Middle frontal gyrus (tissue), 1 donor: ENCODE data around the gene TMEM178B.

Source experiments
- DNase-seq: peaks from one replicate; pipeline ENCODE4 v3.0.0-alpha.2; 2015; ENCODE audit warnings: low spot score; ENCODE audit errors: extremely low spot score

Gene TMEM178B

DNA sequence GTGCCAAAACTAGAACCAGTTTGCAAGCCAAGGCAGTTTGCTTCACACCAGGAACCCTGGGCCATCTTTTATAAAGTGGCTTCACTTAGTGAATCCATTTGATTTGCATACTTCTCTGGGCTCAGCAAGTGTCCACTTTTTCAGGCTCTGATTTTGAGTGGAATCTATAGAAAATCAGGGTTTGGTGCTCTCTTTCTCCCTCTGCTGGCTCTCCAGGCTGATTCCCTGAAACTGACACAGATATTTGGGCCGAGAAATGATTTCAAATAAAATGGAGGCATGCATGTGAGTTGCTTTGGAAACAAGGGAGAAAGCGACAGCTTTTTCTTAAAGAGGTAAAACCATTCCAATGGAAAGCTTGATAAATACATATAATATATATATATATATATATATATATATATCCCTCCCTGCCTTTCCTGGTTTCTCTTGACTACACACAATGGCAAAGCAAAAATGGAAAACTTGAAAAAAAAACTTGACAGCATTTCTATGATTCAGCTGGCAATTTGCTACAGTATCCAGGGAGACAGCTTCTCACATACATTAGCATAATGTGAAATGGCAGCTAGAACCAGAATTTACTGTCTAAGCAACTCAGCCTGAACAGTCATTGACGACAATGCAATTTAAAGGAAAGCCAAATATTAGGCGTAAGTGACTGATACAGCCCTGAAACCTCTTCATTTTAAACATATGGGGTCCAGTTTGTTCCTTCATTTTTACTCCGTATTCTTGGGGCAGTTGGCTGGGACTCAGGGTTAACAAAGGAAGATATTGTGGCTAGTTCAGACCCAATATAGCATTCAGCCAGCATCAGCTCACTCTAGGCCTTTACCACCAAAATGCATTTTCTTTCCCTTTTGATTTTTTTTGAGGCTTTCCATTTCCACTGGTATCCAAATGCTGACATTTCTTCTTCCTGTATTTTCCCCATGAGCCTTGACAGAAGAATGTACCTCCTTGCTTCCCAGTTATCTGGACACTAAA is 188.5 kb downstream of the TMEM178B start:
- DNase-seq = no peak

- DNase-seq = no peak
Observed at GRCh38 chr7:141263508-141263907, 189.6 kb downstream of the TMEM178B start.

- no peak for DNase-seq
Observed at GRCh38 chr7:141263983-141264382, 190.1 kb downstream of the TMEM178B start.

DNA sequence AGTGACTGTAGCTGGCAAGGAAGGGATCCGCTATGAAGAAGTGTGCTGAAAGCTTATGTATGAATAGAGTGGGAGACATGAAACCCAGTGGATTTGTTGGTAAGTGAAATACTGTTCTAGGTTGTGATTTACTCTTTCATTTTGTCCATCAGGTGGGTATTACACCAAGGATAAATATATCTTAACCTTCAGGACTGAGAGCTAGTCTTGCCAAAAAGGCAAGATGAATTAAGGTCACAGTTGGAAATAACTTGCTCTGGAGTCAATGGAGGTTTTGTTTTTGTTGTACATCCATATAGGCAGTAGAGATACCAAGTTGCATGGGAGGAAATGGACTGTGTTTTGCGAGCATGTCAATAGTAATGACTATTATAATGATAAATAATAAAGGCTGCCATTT is 190.6 kb downstream of the TMEM178B start:
- no peak for DNase-seq

DNA sequence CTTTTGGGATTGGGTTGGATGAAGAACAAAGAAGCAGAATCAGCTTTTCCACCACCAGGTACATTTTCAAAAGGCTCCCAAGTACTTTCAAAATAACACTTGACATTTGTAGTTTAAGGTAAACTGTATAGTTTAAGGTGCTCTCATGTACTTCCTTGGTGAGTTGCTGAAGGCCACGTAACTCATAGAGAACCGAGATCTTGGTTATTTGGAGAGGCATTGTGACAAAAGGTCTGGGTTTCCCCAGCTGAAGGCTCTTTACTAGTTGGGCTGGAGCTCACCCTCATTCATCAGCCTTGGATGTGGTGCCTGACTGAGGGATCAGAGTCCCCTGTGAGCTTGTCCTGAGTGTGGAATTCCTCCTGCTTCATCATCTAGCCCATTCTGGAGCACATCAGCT is 191.8 kb downstream of the TMEM178B start:
- DNase-seq = no peak

- DNase-seq = no peak
Observed at GRCh38 chr7:141268614-141269013, 194.8 kb downstream of the TMEM178B start.

GRCh38 chr7:141271451-141271850 is 197.6 kb downstream of the TMEM178B start:
- DNase-seq = no peak

GRCh38 chr7:141272417-141272816 is 198.6 kb downstream of the TMEM178B start:
- DNase-seq = no peak

DNA sequence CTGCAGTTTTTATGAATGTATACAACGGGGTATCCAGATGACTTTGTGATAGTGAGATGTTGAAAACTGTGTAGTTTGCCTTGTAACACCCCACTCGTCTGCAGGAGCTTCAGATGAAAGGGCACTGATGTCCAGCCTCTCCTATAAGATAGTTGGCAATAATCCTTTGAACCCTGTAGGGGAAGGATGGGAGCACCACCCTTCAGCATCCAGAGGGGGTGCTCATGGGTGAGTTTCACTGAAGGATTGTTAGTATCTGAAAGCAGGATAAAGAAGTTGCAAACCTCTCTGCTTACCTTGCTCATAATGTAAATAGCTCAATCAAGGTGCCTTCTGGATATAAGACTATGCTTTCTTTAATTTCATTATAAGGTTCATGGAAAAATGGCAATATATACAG is 201.5 kb downstream of the TMEM178B start:
- no peak for DNase-seq

GRCh38 chr7:141276031-141276430 is 202.2 kb downstream of the TMEM178B start:
- DNase-seq = no peak

GRCh38 chr7:141280100-141280499 is 206.2 kb downstream of the TMEM178B start:
- DNase-seq = no peak

DNA sequence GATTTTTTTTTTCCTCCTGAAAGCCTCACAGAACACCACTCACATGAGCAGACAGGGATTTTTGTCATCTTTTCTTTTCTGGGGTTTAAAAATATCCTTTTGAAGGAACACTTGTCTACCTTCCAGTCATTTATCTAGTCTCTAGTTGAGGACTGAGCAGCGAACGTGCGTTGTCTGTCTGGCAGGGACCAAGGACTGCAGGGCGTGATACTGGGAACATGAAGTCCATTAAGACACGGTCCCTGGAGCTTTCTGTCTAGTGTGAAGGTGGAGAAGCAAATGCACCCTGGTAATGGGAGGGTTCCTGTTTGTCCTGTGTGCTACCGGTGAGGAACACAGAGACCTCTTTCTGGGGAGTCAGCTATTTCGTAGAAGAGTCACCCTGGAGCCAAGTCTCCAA is 207.4 kb downstream of the TMEM178B start:
- no peak for DNase-seq

DNA sequence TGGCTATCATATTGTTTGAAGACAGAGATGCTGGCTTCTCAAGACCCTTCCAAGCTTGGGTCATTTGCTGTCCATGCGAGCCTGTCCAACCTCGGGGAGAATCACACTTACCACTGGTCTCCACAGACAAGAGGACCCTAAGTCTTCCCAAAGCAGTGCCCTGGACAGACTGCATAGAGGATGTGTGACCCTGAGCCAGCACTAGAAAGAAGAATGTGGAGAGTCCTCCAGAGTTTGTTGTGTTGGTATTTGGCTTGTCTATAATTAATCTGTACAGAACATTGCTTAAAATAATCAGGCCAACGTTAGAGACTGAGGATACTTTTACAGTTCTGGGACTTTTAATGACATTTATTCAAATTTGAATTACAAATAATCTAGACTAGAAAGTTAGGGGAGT is 212.7 kb downstream of the TMEM178B start:
- DNase-seq = no peak

- no peak for DNase-seq
Observed at GRCh38 chr7:141287936-141288335, 214.1 kb downstream of the TMEM178B start.

- no peak for DNase-seq
Observed at GRCh38 chr7:141288626-141289025, 214.8 kb downstream of the TMEM178B start.

GRCh38 chr7:141290365-141290764 is 216.5 kb downstream of the TMEM178B start:
- DNase-seq = no peak

DNA sequence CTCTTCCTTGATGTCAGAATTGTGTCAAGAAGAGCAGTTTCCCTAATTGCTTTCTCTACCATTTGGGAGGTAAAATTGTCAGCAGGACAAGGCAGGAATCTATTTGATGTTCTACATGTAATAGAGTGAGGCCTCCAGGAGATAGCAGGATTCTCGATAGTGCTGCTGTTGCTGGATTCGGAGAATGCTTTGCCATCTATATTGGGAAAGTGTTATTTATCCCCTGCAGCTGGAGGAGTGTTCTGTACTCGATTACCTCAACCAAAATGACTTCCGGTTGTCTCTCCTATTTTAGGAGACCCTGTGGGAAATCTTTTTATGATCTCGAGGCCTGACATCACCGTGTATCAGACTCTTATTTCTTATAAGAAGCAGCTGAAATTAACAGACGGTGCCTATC is 217.1 kb downstream of the TMEM178B start:
- DNase-seq = no peak

DNA sequence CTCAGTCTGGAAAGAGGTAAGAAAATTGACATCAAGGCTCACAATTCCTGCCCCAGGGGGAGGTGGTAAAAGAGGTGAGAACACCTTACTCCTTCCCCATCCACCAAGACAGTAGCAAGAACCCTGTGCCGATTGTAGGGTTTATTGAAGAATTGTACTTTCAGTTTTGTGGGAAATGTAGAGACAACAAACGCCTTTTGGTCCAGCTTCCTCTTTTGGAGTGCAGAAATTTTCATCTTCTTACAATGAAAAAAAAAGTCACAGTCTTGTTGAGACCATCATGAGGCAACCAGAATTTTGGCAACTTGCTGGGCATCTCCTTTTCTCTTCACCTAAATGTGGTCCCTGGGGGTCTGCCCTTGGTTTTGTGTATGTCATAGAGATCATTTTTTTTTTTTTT is 217.7 kb downstream of the TMEM178B start:
- no peak for DNase-seq

GRCh38 chr7:141294143-141294829 is 220.4 kb downstream of the TMEM178B start:
- DNase-seq = no peak

DNA sequence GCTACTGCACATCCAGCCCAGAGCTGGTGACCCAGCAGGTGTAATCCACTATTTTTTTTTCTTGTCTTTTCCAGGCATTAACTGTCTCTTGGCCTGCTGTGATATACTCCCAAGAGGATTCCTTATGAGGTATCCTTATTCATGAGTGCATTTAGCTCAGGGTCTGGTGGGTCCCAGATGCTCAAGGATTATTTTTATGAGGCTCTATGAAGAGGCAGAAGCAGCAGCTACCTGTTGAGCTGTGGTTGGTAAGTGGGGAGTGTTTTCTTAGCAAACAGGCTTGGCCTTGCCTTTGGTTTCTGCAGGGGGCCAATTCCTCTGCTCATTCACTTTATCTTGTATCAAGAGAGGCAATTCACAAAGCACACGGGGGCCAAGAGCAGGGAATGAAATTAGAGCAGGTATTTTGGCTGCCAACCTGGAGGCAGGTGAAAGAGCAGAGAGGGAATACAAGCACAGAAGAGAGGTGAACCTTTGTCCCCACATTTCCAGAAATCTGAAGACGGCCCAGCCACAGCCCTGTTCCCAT is 221.6 kb downstream of the TMEM178B start:
- no peak for DNase-seq

DNA sequence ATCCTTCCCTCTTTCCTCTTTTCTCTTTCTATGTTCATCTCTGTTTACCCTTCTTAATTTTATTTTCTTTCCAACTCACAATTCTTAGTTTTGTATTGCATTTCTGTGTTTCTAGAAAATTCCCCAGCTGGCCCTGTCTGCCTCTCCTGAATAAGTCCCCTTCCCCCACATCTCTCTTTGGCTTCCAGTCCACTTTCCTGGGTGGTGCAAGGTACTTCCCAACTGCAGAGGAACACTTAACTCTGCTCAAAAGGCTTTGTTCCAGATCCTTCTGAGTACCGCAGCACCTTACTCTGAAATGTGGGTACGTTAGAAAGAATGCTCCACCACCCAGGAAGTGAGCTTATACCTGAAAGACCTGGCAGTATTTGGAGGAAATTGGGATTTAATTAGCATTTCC is 227.0 kb downstream of the TMEM178B start:
- no peak for DNase-seq

DNA sequence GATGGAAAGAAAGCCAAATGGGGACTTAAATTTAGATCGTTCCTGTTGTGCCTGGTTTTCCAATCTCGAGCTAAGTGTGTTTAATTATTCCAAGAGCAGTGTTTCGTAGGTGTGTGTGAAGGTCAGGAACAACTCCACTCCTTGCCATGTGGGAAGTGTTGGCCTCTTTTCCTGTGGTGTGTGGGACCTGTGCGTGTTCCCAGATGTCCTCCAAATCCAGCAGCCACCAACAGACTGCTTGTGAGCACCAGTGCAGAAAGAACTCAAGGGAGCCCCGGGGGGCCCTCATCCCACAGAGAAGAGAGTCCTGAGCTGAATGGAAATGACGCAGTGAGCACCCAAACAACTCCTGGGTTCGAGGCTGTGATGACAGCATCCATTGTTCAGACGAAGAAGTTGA is 227.7 kb downstream of the TMEM178B start:
- DNase-seq = no peak
